ENCODE results near the gene TRIM8.

TRIM8 gene

DNA sequence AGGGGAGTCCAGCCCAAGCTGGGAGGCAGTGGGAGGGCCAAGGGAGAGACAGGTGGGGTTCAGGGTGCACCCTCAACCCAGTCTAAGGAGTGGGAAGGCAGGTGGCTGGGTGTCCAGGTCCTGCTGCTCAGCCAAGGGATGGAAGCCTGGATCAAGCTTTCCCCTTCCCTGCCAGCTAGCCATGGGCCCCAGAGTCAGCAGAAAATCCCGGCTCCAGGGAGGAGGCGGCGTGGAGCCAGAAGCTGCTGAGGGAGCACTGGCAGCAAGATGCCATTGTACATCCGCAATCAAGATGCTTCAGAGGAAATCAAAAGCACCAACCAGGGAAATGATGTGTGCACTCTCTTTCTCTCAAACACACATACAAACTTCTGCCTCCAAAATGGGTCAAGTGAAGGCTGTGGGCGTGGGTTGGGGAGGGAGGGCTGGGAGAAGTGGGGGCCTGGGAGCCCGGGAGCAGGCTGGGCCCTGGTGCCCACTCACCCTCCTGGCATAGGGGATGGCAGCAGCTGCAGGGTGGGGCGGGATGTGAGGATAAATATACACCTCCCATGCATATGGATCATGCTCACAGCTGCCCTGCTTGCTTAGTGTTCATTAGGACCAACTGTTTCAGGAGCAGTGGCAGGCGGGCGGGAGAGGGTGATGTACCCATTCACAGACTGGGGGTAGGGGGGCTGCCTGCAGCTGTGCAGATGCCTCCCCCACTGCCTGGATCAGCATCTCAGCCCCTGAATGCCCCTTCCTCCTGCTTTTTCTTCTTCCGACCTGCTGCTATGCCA is 24.2 kb downstream of the TRIM8 start:
- no peaks in the 10 kb centered on the region for H3K36me3 ChIP-seq
- DNase-seq, result no peak
- H3K4me1 ChIP-seq, result peaks cover 30% of the 10 kb centered on the region
- H3K4me3 ChIP-seq (ENCODE audit: low read depth, low read length), result no peak overlapping the region
- H3K9me3 ChIP-seq, result no peaks in the 10 kb centered on the region
- TF ChIP-seq, protein P1, sequence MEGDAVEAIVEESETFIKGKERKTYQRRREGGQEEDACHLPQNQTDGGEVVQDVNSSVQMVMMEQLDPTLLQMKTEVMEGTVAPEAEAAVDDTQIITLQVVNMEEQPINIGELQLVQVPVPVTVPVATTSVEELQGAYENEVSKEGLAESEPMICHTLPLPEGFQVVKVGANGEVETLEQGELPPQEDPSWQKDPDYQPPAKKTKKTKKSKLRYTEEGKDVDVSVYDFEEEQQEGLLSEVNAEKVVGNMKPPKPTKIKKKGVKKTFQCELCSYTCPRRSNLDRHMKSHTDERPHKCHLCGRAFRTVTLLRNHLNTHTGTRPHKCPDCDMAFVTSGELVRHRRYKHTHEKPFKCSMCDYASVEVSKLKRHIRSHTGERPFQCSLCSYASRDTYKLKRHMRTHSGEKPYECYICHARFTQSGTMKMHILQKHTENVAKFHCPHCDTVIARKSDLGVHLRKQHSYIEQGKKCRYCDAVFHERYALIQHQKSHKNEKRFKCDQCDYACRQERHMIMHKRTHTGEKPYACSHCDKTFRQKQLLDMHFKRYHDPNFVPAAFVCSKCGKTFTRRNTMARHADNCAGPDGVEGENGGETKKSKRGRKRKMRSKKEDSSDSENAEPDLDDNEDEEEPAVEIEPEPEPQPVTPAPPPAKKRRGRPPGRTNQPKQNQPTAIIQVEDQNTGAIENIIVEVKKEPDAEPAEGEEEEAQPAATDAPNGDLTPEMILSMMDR (IDR thresholded peaks at IDR 0.05; ENCODE audit: low read depth, low read length), result no peak
- no peaks in the 10 kb centered on the region for H3K27me3 ChIP-seq

DNA sequence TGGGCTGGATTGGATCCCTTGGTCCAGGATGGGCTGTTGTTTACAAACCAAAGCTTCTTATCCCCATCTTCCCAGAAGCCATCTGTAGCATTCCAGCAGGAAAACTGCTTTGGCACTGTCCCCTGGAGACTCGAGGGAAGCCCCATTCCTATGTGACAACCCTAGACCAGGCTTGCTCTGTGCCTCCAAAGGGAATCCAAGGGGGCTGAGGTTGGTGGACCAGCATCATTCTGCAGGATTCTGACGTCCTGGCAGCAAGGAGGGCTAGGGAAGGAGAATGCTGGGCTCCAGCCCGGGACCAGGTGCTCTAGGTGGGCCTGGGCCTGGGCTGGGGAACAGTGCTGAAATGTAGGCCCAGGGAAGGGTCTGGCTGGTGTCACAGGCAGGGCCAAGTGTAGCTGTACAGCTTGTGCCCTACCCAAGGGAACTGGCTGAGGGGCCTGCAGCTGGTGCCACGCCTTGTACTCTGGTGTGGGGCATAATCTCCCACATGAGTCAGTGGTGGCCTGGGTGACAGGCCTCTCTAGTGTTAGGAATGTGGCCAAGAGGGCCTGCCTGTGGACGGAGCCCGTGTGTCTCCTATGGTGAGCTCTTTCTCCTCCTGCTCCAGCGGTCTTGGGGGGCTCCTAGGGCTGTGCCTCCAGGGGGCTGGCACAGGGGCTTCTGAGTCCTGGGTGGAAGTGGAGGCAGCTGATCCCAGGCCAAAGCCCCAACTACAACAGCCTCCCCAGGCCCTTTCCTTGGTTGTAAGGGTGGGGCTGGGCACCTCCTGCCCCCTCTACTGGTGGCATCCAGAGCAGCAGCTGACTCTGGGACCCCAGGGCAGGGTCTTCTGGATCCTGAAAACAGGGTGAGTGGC is 25.2 kb downstream of the TRIM8 start:
- TF ChIP-seq, protein P1 (IDR thresholded peaks at IDR 0.05; ENCODE audit: low read depth, low read length), result peak; percentile 62
- H3K36me3 ChIP-seq, result no peaks in the 10 kb centered on the region
- no peaks in the 10 kb centered on the region for H3K9me3 ChIP-seq
- H3K27me3 ChIP-seq, result no peaks in the 10 kb centered on the region
- peak; percentile 51 for DNase-seq
- no peak overlapping the region for H3K4me3 ChIP-seq (ENCODE audit: low read depth, low read length)
- peaks cover 35% of the 10 kb centered on the region for H3K4me1 ChIP-seq

DNA sequence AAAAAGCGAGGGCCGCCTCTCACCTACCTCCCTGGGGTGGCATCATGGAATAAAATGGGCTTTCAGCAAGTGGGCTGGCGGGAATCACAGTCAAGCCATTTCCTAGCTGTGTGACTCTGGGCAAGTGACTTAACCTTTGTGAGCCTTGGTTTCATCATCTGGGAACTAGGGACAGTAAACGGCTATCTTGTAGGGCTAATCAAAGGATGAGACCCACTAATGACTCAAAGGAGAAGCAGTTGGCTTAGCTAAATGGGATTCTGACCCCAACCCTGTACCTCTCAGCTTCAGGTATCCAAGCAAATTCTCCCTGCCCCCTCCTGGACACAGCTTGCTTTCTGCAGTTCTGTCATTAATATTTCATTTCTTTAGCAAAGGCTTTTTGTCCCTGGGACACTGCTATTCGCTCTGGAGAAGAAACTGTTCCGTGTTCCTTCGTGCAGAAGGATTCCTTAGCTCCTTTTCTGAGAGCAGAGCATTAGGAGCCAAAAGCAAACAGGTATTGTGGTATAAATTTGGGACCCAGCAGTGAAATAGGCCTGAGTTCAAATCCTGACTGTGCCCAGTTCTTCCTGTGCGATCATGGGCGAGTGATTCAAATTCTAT is 25.9 kb downstream of the TRIM8 start:
- H3K4me1 ChIP-seq, result peaks cover 39% of the 10 kb centered on the region
- no peak overlapping the region for H3K4me3 ChIP-seq (ENCODE audit: low read depth, low read length)
- no peak for DNase-seq

DNA sequence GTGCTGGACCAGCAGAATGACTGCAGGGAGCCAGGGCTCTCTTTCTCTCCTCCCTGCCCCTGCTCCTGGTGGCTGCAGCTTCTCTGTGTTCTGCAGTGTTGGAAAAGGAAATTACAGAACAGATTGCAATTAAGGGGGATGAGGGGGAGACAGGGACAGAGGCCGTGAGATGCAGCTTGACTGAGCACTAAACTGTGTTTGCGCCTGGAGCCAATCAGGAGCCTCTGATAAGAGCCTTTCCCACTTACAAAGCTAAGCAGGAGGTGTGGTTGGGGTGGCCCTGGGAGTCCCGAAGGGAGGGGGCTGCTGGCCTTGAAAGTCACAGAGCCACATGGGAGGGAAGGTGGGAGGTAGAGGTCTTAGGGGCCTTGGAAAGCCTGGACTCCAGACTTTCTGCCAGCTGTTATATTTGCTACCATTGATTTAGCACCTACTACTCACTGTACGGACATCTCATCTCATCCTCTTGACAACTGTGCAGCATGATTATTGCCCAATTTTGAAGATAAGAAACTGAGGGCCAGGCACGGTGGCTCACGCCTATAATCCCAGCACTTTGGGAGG is 26.7 kb downstream of the TRIM8 start:
- TF ChIP-seq, protein P1 (IDR thresholded peaks at IDR 0.05; ENCODE audit: low read depth, low read length), result no peak
- H3K36me3 ChIP-seq, result no peaks in the 10 kb centered on the region
- peak; percentile 57 for DNase-seq

More for the DNA sequence above, 25.9 kb downstream of the TRIM8 start:
- no peaks in the 10 kb centered on the region for H3K9me3 ChIP-seq
- H3K36me3 ChIP-seq, result no peaks in the 10 kb centered on the region
- H3K27me3 ChIP-seq, result no peaks in the 10 kb centered on the region
- TF ChIP-seq, protein P1 (IDR thresholded peaks at IDR 0.05; ENCODE audit: low read depth, low read length), result no peak; the same call in 1 of the 2 replicates

DNA sequence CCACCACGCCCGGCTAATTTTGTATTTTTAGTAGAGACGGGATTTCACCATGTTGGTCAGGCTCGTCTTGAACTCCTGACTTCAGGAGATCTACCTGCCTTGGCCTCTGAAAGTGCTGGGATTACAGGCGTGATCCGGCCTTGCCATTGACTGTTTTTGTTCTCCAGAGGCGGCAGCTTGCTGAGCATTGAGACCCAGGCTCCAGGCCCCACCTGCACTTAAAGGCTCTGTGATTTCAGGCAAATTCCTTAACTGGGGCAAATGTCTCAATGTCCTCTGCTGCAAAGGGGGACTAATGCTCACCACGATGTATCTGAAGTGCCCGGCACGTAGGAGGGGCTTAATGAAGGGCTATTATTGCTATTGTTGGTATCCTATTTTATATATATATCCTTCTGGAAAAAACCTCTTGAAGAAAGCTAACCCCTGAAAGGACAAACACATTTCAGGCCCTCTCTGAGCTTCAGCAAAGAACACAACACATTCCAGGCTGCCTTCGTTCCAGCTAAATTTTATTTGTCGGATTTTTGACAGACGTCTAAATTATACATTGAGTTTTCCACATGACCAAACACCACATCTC is 29.0 kb downstream of the TRIM8 start:
- H3K4me3 ChIP-seq (ENCODE audit: low read depth, low read length), result peak overlapping the region; percentile 51
- TF ChIP-seq, protein P1 (IDR thresholded peaks at IDR 0.05; ENCODE audit: low read depth, low read length), result no peak
- peaks cover 63% of the 10 kb centered on the region for H3K4me1 ChIP-seq

More for the DNA sequence above, 26.7 kb downstream of the TRIM8 start:
- Histone ChIP-seq H3K4me1 (peaks cover 47% of the 10 kb centered on the region), H3K9me3 (no peaks in the 10 kb centered on the region), H3K4me3 (ENCODE audit: low read depth, low read length) (no peak overlapping the region), H3K27me3 (no peaks in the 10 kb centered on the region)

More for the DNA sequence above, 29.0 kb downstream of the TRIM8 start:
- no peak for DNase-seq
- no peaks in the 10 kb centered on the region for H3K27me3 ChIP-seq
- no peaks in the 10 kb centered on the region for H3K36me3 ChIP-seq
- H3K9me3 ChIP-seq, result no peaks in the 10 kb centered on the region

Measured in BE2C (cell line).